Stimulated activated CD4-positive, alpha-beta T cell treated with anti-CD3 and anti-CD28 coated beads, TNF-alpha, amount 100 ng/mL, for 48 hours (primary cell): ENCODE results near the gene MSX2.

Experiments
- DNase-seq, 3 donors: peaks; one replicate each; pipeline ENCODE4 v3.0.0-alpha.2; 2020; ENCODE audit warnings: low read depth in 3 of 3

Gene MSX2

GRCh38 chr5:174724484-174725260 is at the start of gene MSX2:
TSS of gene MSX2 (plus strand) at chr5:174724582. CDS start at chr5:174724660, 78 bp downstream.
- peak in 2 of 3 donors; percentile 7 to 14 for DNase-seq

GRCh38 chr5:174675110-174675509 is 49.3 kb upstream of the MSX2 start:
- DNase-seq = no peak

- no peak for DNase-seq
These were observed 48.5 kb upstream of the MSX2 start for GRCh38 chr5:174675916-174676315.

DNA sequence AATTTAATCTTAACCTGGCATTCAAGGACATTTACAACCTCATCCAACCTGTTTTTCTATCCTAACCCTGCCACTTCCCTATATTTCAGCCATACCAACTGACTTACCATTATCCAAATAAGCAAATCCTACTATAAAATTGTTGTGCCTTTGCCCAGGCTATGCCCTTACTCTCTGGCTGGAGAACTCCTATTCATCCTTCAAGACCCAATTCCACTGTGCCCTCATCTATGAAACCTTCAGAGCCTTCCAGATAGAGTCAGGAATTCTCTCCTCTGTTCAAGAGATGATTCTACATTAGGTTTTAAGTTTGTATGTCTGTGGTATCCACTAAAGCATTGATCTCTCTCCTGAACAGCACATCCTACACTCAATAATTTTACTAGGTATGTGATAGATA is 46.3 kb upstream of the MSX2 start:
- no peak for DNase-seq

DNA sequence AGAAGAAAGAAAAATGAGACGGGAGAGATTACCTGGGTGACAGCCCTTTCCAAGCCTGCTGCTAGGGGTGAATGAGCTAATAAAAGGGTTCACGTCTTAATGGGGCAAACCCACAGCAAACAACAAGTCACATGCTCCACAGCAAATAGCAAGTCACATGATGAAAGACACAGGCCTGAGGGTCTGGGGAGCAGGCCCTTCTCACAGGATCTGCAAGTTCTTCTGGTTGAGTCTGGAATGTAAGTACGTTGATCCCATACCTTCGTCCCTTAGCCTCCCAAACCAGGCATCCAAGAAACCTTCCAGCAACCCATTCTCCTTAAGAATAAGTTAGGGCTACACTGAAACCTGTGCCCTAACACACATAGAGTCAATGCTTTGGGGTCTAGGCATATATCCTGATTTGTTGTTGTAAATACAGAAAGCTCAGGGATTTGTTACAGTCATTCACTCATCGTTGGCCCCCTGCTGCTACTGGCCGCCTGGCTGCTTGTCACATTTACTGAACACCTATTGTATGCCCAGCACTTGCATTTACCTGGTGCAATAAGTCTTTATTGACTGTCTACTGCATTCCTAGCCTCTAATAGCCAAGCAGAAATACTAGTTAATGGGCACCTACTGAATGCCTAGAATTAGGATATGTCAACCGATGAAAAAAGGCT is 43.3 kb upstream of the MSX2 start:
- DNase-seq = no peak

GRCh38 chr5:174687503-174687902 is 36.9 kb upstream of the MSX2 start:
- no peak for DNase-seq

GRCh38 chr5:174688441-174689354 is 35.7 kb upstream of the MSX2 start:
- DNase-seq = no peak

GRCh38 chr5:174690271-174690670 is 34.1 kb upstream of the MSX2 start:
- DNase-seq = no peak

DNA sequence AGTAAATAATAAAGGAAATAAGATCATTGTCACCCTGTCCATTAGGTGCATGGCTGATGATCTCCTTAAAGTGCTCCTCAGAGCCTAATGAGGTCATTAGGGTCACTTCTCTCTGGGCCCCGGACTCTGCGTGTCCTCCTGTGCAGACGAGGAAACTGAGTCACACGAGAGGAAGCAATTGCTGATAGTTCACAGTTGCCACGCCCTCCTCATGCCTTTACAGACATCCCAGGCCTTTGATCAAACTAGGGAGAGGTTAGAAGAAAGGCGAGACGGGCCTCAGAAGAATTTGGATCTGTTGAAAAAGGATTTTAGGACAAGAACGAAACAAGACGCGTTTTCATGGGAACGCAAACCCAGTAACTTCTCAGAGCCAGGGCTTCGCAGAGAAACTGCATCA is 32.0 kb upstream of the MSX2 start:
- no peak for DNase-seq

DNA sequence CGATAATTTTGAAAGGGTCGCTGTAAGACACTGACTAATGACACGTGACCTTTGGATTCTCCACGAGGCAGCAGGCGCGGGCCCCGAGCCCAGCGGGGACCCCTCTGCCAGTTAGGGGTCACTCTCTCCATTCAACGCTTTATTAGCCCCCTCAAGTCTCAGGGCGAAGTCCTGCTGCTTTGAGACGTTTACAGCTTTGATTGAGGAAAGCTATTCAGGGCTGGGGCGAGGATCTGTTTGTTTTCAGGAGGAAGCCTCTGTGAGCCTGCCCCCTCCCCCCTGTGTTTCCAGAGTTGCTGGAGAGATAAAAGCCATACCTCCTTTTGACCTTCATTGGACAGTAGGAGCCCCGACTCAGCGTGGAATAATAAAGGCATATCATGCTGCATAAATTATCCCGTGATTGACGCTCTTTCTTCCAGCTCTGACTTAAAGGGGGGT is 31.4 kb upstream of the MSX2 start:
- DNase-seq = no peak

DNA sequence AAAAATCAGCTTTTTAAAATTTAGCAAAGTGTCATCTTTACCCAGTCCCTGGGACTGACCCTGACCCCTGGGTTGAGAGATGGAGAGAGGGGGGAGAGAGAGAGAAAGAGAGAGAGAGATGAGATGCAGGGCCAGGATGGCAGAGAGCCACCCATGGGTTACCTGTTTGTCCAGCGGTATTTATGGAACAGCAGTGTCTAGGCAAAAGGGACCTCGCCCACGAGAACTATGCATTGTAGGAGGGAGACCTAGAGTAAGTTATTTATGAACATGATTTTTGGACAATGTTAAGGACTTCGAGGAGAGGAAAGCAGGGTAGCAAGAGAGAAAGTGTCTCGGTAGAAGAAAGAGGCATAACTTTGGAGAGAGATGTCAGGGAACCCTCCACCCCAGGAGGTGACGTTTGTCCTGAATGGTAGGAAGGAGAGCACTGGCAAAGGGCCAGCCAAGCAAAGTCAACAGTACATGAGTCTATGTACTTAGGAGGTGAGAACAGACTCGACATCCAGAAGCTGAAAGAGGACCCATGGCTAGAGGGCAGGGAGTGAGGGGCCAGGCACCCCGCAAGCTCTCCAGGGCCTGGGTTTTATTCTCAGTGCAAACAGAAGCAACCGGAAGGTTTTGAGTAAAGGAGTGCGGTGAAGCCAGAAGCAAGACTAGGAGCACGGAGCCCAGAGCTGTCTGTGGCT is 30.5 kb upstream of the MSX2 start:
- no peak for DNase-seq

- DNase-seq = no peak
These were observed 29.8 kb upstream of the MSX2 start for GRCh38 chr5:174694611-174695010.

GRCh38 chr5:174698156-174698555 is 26.2 kb upstream of the MSX2 start:
- DNase-seq = no peak

GRCh38 chr5:174699131-174699530 is 25.3 kb upstream of the MSX2 start:
- DNase-seq = no peak

GRCh38 chr5:174706997-174707572 is 17.3 kb upstream of the MSX2 start:
- DNase-seq = no peak

- DNase-seq = no peak
These were observed 16.7 kb upstream of the MSX2 start for GRCh38 chr5:174707671-174708070.

DNA sequence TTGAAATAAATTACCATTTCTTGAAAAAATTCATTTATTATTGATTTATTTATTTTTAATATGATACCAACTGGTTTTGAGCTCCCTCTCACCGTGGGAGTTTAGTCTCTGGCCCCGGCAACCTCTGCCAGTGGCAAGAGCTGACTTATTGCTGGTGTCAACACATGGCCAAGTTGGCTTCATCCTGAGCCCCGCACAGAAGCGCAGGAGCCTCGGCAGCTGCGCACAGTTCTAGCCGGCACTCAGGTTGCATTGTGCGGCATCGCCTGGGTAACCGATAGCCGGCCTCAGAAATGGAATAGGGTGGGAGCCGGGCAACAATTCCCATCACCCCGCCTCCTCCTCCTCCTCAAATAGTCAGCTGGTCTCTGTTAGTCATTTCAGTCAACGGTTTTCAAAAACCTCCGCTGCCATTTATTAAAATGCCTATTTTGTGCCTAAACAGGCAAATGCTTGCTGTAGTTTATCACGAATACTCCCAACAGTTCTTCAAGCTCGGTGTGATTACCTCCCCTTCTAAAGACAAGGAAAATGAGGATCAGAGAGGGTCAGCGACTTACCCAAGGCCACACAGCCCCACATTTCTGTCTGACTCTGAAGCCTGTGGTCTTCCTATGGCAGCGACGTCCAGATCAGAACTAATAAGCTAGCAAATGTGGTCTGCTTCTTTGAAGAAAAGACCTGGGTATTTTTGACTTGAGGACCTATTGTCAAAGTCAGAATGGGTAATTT is 15.7 kb upstream of the MSX2 start:
- no peak for DNase-seq

- no peak for DNase-seq
These were observed 9.6 kb upstream of the MSX2 start for GRCh38 chr5:174714751-174715150.

GRCh38 chr5:174715804-174716203 is 8.6 kb upstream of the MSX2 start:
- DNase-seq = no peak

DNA sequence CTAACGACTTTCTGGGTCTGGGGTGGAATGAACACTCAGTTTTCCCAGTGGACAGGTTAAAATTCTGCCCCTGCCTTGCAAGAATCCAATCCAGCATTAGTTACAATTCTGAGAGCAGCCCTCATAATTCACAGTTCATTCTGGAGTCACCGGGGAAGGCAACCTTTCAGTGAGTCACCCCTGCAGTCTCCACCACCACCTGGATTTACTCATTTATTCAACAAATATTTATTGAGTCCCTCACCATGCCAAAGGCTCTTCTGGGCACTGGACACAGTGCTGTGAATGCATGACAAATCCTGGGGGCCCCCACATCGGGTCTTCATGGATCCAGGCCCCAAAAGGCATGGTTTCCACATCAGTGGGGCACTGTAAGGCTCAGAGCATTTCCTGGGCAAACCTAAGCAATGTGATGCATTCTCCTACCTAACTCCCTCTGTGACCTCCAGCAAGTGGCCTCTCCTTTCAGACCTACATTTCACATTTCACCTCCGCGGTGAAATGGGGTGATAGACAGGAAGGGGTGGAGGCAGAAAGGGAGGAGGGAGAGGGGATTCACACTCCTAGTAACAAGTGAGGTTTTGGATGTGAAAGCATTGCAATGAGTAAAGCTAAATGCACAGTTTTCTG is 6.4 kb upstream of the MSX2 start:
- DNase-seq = no peak
